HL-60 (cell line): ENCODE measurements around the gene FLNC.

Source experiments
- DNase-seq, 2 experiments: peaks; one replicate each; pipeline ENCODE4 v3.0.0-alpha.2; 2010 to 2020; ENCODE audit warnings: low read depth in 1 of 2, low spot score in 1 of 2
- H3K27ac ChIP-seq: fragments of 250-450 bp; sonication (Bioruptor Pico); replicated peaks from 2 replicates; pipeline ENCODE4 v1.5.1; 2020; ENCODE audit warnings: mild to moderate bottlenecking, moderate library complexity
- H3K27me3 ChIP-seq: fragments of 250-450 bp; sonication (Bioruptor Pico); 2 replicates; pipeline ENCODE4 v1.5.1; 2021; ENCODE audit warnings: mild to moderate bottlenecking, moderate library complexity; ENCODE audit not compliant: insufficient read depth, poor library complexity, severe bottlenecking
- H3K4me3 ChIP-seq: replicated peaks from 2 replicates; pipeline ENCODE4 v1.5.1; 2011; ENCODE audit warnings: mild to moderate bottlenecking, control low read depth, low read length; ENCODE audit not compliant: insufficient read depth
- CTCF ChIP-seq: IDR thresholded peaks from one replicate; pipeline ENCODE4 v1.5.1; 2011; ENCODE audit warnings: low read length, control low read depth, inconsistent platforms; ENCODE audit not compliant: insufficient read depth
- GABPA ChIP-seq: IDR thresholded peaks from 2 replicates; pipeline ENCODE4 v1.6.1; 2012; ENCODE audit warnings: low read depth
- POLR2AphosphoS5 ChIP-seq: IDR thresholded peaks from 2 replicates; pipeline ENCODE4 v1.6.1; 2012; ENCODE audit warnings: low read depth
- SPI1 ChIP-seq: IDR thresholded peaks from 2 replicates; pipeline ENCODE4 v1.6.1; 2012; ENCODE audit warnings: low read depth, mild to moderate bottlenecking, borderline replicate concordance
- TF ChIP-seq, protein P1 (sequence below): IDR thresholded peaks from 2 replicates; pipeline ENCODE4 v1.6.1; 2012; ENCODE audit warnings: low read depth; ENCODE audit not compliant: insufficient replicate concordance

The FLNC gene

GRCh38 chr7:128810997-128811396 is 19.2 kb upstream of the FLNC start:
- H3K27ac ChIP-seq: no peak overlapping the region
- DNase-seq: no peak
- H3K4me3 ChIP-seq: no peak overlapping the region
- no peaks in the 10 kb centered on the region for H3K27me3 ChIP-seq
- TF ChIP-seq GABPA (no peak), POLR2AphosphoS5 (no peak), SPI1 (no peak), CTCF (no peak)
- TF ChIP-seq, protein P1, sequence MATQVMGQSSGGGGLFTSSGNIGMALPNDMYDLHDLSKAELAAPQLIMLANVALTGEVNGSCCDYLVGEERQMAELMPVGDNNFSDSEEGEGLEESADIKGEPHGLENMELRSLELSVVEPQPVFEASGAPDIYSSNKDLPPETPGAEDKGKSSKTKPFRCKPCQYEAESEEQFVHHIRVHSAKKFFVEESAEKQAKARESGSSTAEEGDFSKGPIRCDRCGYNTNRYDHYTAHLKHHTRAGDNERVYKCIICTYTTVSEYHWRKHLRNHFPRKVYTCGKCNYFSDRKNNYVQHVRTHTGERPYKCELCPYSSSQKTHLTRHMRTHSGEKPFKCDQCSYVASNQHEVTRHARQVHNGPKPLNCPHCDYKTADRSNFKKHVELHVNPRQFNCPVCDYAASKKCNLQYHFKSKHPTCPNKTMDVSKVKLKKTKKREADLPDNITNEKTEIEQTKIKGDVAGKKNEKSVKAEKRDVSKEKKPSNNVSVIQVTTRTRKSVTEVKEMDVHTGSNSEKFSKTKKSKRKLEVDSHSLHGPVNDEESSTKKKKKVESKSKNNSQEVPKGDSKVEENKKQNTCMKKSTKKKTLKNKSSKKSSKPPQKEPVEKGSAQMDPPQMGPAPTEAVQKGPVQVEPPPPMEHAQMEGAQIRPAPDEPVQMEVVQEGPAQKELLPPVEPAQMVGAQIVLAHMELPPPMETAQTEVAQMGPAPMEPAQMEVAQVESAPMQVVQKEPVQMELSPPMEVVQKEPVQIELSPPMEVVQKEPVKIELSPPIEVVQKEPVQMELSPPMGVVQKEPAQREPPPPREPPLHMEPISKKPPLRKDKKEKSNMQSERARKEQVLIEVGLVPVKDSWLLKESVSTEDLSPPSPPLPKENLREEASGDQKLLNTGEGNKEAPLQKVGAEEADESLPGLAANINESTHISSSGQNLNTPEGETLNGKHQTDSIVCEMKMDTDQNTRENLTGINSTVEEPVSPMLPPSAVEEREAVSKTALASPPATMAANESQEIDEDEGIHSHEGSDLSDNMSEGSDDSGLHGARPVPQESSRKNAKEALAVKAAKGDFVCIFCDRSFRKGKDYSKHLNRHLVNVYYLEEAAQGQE: no peak

DNA sequence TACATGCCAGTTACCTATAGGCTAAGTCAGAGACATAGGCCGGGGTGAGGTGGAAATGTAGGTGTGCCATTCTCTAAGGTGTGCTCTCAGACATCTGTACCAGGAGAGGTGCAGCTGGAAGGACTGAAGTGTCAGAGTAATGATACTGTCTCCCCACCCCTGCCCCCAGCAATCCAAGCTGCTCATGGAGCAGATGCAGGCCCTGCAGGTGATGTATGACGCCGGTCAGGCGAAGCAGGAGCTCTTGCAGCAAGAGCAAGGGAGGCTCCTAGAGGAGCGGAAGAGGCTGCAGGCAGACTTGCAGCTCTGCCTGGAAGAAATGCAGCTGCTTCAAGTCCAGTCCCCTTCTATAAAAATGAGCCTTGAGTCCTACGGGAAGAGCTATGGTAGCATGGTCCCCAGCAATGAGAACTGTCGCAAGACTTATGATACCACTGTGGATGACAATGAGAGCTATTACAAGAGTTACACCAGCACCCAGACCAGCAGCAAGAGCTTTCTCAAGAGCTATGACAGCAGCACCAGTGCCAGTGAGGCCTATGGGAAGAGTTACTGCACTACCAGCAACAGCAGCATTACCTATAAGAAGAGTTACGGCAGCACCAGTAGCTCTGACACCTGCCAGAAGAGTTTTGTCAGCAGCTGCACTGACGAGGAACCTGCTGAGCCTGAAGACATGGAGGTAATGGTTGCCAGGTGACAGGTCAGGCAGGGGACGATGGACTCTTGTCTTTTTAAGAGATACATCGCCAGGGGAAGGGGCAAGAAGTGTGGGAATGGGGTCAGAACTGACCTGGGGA is 18.4 kb upstream of the FLNC start:
- Histone ChIP-seq H3K4me3 (no peak overlapping the region), H3K27me3 (no peaks in the 10 kb centered on the region), H3K27ac (no peak overlapping the region)
- no peak for TF ChIP-seq GABPA
- no peak for TF ChIP-seq SPI1
- TF ChIP-seq POLR2AphosphoS5: no peak
- TF ChIP-seq CTCF: no peak
- TF ChIP-seq, protein P1: no peak
- DNase-seq: peak in 1 of 2 experiments; percentile 38

DNA sequence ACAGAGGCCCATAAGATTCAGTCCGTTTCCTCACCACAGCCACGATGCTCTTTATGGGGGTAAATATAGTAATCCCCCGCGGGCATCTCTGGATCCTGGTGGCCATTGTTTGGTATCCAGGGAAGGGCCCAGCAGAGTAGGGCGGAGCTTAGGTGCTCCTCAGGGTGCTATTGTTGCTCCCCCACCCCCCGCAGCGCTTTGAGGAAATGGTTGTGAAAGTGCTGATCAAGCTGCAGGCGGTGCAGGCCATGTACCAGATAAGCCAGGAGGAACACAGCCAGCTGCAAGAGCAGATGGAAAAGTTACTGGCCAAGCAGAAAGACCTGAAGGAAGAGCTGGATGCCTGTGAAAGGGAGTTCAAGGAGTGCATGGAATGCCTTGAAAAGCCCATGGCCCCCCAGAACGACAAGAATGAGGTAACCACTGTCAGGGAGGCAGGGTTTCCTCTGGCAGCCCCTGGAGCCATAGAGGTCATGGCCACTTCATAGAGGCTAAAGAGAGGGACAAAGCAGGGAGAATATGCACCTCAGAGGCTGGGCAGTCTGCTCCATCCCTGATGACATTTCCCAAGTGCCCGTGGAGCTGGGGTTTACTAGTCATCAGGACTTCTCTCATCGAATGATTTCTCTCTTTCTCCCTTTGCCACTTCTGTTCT is 17.6 kb upstream of the FLNC start:
- DNase-seq: peak in 1 of 2 experiments; percentile 81
- no peak overlapping the region for H3K4me3 ChIP-seq
- TF ChIP-seq CTCF (no peak), POLR2AphosphoS5 (peak; percentile 86), GABPA (no peak), SPI1 (peak; percentile 74)
- TF ChIP-seq, protein P1: no peak
- no peak overlapping the region for H3K27ac ChIP-seq
- H3K27me3 ChIP-seq: no peaks in the 10 kb centered on the region
